Neural cell (in vitro differentiated cells): ENCODE results near the gene EHMT1.

ENCODE experiments used
- EZH2 ChIP-seq: fragments of 200-600, 300-800 bp; shearing (Covaris generic), sonication (generic); IDR thresholded peaks from 2 replicates; pipeline ENCODE4 v1.6.1; 2014; ENCODE audit warnings: antibody characterized with exemption, low read length, borderline replicate concordance, mild to moderate bottlenecking; ENCODE audit not compliant: insufficient read depth, poor library complexity, severe bottlenecking
- MXI1 ChIP-seq: fragments of 450-650 bp; conservative IDR thresholded peaks from 2 replicates; pipeline ENCODE4 v1.6.1; 2014; ENCODE audit warnings: antibody characterized with exemption, mild to moderate bottlenecking; ENCODE audit not compliant: poor library complexity, severe bottlenecking
- POLR2AphosphoS5 ChIP-seq: IDR thresholded peaks from 2 replicates; pipeline ENCODE4 v1.6.1; 2012
- RAD21 ChIP-seq: fragments of 450-650 bp; conservative IDR thresholded peaks from 2 replicates; pipeline ENCODE4 v1.6.1; 2014; ENCODE audit warnings: antibody characterized with exemption, mild to moderate bottlenecking, moderate library complexity
- SMC3 ChIP-seq: fragments of 450-650 bp; conservative IDR thresholded peaks from 2 replicates; pipeline ENCODE4 v1.6.1; 2014; ENCODE audit warnings: antibody characterized with exemption, mild to moderate bottlenecking, moderate library complexity; ENCODE audit not compliant: poor library complexity
- TF ChIP-seq, protein P1 (sequence below): fragments of 450-650 bp; IDR thresholded peaks from 2 replicates; pipeline ENCODE4 v1.5.1; 2014; ENCODE audit warnings: antibody characterized with exemption, mild to moderate bottlenecking, moderate library complexity; ENCODE audit not compliant: poor library complexity, severe bottlenecking

DNA sequence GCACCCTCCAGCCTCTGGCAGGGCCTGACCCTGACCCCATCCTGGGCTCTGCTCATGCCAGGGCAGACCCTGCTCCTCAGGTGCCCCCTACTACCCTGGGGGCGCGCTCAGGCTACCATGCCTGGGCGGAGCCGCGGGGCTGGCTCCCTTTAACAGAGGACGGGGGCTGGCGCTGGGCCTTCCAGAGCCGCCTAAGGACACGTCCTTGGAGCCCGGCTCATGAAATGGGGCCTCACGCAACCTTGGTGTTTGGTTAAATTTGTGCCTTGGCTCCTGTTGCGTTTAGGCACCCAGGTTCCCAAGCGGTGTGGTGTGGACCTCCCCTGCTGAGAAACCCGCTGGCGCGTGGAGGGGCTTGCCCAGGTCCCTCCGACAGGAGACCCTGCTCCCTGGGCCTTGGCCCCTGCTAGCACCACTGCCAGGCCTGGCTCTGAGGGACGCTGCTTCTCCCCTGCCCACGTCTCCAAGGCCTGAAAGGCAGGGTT, 3.4 kb upstream of the EHMT1 start:
- no peak for TF ChIP-seq EZH2
- TF ChIP-seq, protein P1, sequence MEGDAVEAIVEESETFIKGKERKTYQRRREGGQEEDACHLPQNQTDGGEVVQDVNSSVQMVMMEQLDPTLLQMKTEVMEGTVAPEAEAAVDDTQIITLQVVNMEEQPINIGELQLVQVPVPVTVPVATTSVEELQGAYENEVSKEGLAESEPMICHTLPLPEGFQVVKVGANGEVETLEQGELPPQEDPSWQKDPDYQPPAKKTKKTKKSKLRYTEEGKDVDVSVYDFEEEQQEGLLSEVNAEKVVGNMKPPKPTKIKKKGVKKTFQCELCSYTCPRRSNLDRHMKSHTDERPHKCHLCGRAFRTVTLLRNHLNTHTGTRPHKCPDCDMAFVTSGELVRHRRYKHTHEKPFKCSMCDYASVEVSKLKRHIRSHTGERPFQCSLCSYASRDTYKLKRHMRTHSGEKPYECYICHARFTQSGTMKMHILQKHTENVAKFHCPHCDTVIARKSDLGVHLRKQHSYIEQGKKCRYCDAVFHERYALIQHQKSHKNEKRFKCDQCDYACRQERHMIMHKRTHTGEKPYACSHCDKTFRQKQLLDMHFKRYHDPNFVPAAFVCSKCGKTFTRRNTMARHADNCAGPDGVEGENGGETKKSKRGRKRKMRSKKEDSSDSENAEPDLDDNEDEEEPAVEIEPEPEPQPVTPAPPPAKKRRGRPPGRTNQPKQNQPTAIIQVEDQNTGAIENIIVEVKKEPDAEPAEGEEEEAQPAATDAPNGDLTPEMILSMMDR, result no peak
- TF ChIP-seq POLR2AphosphoS5, result no peak
- TF ChIP-seq MXI1, result no peak
- no peak for TF ChIP-seq SMC3
- no peak for TF ChIP-seq RAD21
